Esophagus mucosa (tissue), 1 donor: Measurements from ENCODE around the gene MYO1F. TPM values are rescaled to one million over a fixed set of nuclear protein-coding genes. Genes with fewer than 3 reads are reported as not detected.
A peak's percentile ranks its signal among the peaks of the same experiment; 100 is the strongest.
"Not testable (repeated sequence)": the region's sequence is repeated elsewhere in the genome, so short reads cannot be mapped to it uniquely, and the experiment has no call there.

Source experiments
- ATAC-seq: fragments of 200-7000 bp; cut with Tn5 transposase; one replicate; pipeline ENCODE4 v1.9.1; 2020
- total RNA-seq: library from RNA; stranded (reverse); gene quantifications from one replicate; pipeline ENCODE4 v1.2.4, GENCODE V29; 2023
- donor health status: DM: yes; HTN: yes; CAD: no.

MYO1F gene
- total RNA-seq, 1 donor from 2014 or later: 3.8 TPM

- not testable (repeated sequence) for ATAC-seq
Observed at GRCh38 chr19:8514505-8515009, 62.7 kb downstream of the MYO1F start.

DNA sequence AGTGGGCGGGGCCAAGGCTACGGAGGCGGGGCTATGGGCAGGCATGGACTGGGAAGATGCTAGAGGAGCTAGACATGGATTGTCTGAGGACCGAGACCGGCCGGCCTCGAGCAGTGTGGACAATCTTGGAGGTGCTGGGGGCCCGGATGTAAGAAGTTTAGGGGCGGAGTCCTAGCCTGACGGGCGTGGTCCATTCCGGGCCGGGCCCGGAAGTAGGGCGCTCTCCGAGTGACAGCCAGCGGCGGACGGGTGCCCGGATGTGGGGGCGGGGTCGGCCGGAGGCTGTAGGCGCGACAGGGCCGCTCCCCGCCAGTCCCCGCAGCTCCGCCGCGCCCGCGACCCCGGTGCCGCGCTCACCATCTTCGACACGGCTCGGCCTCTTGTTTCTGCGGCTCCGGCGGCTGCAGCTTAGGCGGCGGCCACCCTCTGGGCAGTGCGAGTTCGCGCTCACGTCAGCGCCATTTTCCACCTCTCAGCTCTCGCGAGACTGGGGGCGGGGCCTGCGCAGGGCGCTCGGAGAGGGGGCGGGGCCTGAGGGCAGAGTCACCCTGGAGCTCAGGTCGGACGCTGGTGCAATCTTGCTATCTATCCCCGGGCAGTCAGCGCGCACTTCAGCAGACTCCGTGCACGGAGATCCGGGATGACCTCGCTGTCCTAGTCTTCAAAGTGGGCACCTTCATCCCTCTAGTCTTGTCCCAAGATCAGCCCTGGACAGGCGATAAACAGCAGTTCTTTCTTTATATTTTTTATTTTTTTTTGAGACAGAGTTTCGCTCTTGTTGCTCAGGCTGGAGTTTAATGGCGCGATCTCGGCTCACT is 63.3 kb downstream of the MYO1F start, which contains the start of gene ZNF414:
ZNF414 (minus strand) TSS at position 481 of the 818 bp plus-strand sequence; CDS start at position 360, 121 bp downstream.
- ATAC-seq: peak; percentile 93

DNA sequence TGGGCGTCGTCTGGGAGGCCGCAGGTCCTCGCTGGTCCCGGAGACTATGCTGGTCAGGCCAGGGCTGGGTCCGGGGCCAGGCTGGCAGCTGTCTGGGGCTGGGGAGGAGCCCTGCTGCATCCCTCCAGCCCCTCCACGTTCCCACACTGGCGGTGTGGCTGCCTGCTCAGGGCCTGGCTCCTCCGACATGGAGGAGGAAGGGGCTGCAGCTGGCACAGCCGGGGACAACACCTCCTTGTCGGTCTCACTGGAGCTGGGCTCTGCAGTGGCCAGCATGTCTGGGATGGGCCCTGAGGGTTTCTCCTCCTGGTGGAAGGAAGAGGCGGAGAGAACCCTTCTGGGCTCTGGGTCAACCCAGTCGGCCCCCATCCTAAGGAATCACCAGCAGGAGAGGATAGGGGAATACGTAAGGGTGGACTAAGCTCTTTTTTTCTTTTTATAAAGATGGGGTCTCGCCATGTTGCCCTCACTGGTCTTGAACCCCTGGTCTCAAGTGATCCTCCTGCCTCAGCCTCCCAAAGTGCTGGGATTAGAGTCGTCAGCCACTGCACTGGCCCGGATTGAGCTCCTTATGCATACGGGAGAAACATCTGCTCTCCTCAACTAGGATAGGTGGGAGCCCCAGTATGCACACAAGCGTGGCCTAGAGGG is 64.1 kb downstream of the MYO1F start:
- no peak for ATAC-seq

- peak; percentile 42 for ATAC-seq
Observed at GRCh38 chr19:8512115-8512967, 64.9 kb downstream of the MYO1F start.

- ATAC-seq: peak; percentile 21
Observed at GRCh38 chr19:8511573-8512101, 65.6 kb downstream of the MYO1F start.

GRCh38 chr19:8510589-8511115 is 66.6 kb downstream of the MYO1F start:
- no peak for ATAC-seq

- no peak for ATAC-seq
Observed at GRCh38 chr19:8506402-8506957, 70.8 kb downstream of the MYO1F start.

- ATAC-seq: peak; percentile 56
Observed at GRCh38 chr19:8505680-8506401, 71.4 kb downstream of the MYO1F start.

GRCh38 chr19:8504919-8505318 is 72.3 kb downstream of the MYO1F start:
- no peak for ATAC-seq

GRCh38 chr19:8504171-8504570 is 73.1 kb downstream of the MYO1F start:
- no peak for ATAC-seq

GRCh38 chr19:8503510-8503909 is 73.7 kb downstream of the MYO1F start:
- no peak for ATAC-seq

GRCh38 chr19:8501981-8502380 is 75.3 kb downstream of the MYO1F start:
- no peak for ATAC-seq

DNA sequence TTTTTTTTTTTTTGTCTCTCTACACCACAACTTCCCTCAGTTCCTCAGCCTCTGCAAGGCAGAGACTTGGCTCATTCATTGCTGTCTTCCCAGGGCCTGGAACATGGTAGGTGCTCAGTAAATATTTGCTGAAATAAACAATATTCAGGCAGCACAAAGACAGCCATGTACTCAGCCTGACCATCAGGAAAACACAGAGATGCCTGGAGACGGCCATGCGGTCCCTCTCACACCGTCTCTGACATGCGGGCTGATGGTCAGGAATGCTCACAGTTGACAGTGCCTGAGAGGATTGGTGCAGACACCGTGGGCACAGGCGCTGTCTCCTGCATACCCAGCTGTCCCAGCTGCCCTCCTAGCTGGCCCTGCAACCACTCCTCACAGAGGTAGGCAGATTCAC is 75.7 kb downstream of the MYO1F start:
- ATAC-seq: no peak

GRCh38 chr19:8500158-8500557 is 77.1 kb downstream of the MYO1F start:
- no peak for ATAC-seq

- no peak for ATAC-seq
Observed at GRCh38 chr19:8499048-8499833, 78.0 kb downstream of the MYO1F start.

GRCh38 chr19:8498295-8498694 is 78.9 kb downstream of the MYO1F start:
- no peak for ATAC-seq

GRCh38 chr19:8494158-8494557 is 83.1 kb downstream of the MYO1F start:
- no peak for ATAC-seq

- no peak for ATAC-seq
Observed at GRCh38 chr19:8491574-8491973, 85.7 kb downstream of the MYO1F start.

GRCh38 chr19:8490873-8491272 is 86.4 kb downstream of the MYO1F start:
- no peak for ATAC-seq

- peak; percentile 0 for ATAC-seq
Observed at GRCh38 chr19:8490395-8490760, 86.9 kb downstream of the MYO1F start.
